Measurements from ENCODE around the gene DDX42. TPM values are rescaled to one million over a fixed set of nuclear protein-coding genes. Genes with fewer than 3 reads are reported as not detected.

The DDX42 gene
- total and polyA plus RNA-seq, 12 donors = 45.0 to 109 (median 85.2) TPM

DNA sequence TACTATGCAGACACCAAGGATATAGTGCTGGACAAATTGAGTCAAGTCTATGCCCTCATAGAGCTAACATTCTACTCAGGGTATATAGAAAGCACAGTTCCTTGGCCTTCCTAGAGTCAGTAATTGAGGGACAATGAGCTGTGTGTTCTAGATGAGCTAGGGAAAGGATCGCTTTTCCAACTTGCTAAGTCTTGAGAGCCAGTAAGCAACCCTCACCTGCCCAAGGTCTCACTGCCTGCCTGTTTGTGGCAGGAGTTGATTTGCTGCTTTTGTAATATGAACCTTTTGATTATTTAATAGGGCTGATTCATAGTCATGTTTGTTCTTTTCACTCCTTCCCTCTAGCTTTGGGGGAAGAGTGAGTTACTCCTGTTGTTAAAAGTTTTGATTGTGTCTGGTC lies 6.5 kb downstream of the DDX42 start:
- TF ChIP-seq, protein P1, sequence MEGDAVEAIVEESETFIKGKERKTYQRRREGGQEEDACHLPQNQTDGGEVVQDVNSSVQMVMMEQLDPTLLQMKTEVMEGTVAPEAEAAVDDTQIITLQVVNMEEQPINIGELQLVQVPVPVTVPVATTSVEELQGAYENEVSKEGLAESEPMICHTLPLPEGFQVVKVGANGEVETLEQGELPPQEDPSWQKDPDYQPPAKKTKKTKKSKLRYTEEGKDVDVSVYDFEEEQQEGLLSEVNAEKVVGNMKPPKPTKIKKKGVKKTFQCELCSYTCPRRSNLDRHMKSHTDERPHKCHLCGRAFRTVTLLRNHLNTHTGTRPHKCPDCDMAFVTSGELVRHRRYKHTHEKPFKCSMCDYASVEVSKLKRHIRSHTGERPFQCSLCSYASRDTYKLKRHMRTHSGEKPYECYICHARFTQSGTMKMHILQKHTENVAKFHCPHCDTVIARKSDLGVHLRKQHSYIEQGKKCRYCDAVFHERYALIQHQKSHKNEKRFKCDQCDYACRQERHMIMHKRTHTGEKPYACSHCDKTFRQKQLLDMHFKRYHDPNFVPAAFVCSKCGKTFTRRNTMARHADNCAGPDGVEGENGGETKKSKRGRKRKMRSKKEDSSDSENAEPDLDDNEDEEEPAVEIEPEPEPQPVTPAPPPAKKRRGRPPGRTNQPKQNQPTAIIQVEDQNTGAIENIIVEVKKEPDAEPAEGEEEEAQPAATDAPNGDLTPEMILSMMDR (IDR thresholded peaks at IDR 0.05) = no peak
- TF ChIP-seq POLR2A (IDR thresholded peaks at IDR 0.05) = peak in 1 of 2 donors; percentile 45
- H3K27me3 ChIP-seq = no peaks in the 10 kb centered on the region
- intact Hi-C loops (cut with DNase I) = no loop called here
- DNase-seq = peak in 5 of 7 donors; percentile 37 to 57 (median 44)
- no peak overlapping the region for H3K4me3 ChIP-seq
- H3K27ac ChIP-seq = peak overlapping the region in 4 of 5 donors; percentile 29 to 66 (median 46)
- WGBS, 4 donors = 46 to 56% (median 50%) methylated on average over 1 of the region's 1 CpG
- H3K9me3 ChIP-seq (replicated peaks in 1 of 3) = no peaks in the 10 kb centered on the region
- peaks cover 0 to 13% of the 10 kb centered on the region in 2 donors for H3K36me3 ChIP-seq (replicated peaks in 1 of 2)
- H3K4me1 ChIP-seq (replicated peaks in 1 of 2) = peaks cover 5 to 67% of the 10 kb centered on the region in 2 donors

DNA sequence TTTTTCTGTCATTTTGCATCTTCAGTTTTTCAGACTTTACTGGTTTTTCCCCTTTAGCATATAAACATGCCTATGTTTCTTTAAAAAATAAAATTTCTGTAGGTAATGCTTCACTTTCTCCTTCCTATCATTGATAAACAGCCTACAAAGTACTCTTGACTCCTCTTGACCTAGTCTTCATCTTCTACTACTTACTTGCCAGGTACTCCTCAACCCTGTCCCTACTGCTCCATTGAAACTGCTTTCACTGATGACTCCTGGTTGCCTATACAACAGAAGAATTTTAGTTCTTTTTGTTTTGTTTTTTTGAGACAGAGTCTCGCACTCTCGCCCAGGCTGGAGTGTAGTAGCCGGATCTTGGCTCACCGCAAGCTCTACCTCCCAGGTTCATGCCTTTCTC lies 7.0 kb downstream of the DDX42 start:
- 93 to 97% (median 97%) methylated on average over 4 of the region's 4 CpGs for WGBS, 4 donors
- H3K4me1 ChIP-seq (replicated peaks in 1 of 2) = peaks cover 2 to 67% of the 10 kb centered on the region in 2 donors
- H3K36me3 ChIP-seq (replicated peaks in 1 of 2) = peaks cover 0 to 13% of the 10 kb centered on the region in 2 donors

DNA sequence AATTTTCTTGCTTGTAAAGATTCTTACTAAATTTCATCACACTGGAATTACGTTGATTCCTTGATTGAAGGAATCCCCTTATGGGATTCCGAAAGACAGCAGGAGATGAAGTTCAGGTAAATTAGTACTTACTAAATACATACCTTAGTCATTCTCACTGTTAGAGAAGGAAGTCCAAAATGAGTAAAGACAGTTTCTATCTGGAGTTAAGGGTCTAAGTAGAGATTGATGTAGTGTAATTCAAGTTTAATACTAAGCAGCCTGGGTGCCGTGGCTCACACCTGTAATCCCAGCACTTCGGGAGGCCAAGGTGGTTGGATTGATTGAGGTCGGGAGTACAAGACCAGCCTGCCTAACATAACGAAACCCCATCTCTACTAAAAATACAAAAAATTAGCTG lies 9.6 kb downstream of the DDX42 start:
- DNase-seq = no peak
- H3K36me3 ChIP-seq (replicated peaks in 1 of 2) = peaks cover 0 to 20% of the 10 kb centered on the region in 2 donors
- no peaks in the 10 kb centered on the region for H3K9me3 ChIP-seq (replicated peaks in 1 of 3)
- no peak overlapping the region for H3K4me3 ChIP-seq
- no peak for TF ChIP-seq POLR2A (IDR thresholded peaks at IDR 0.05)
- TF ChIP-seq, protein P1 (IDR thresholded peaks at IDR 0.05) = no peak
- no peaks in the 10 kb centered on the region for H3K27me3 ChIP-seq
- intact Hi-C loops (cut with DNase I) = no loop called here
- 75 to 92% (median 83%) methylated on average over 6 of the region's 6 CpGs for WGBS, 4 donors
- peaks cover 0 to 60% of the 10 kb centered on the region in 2 donors for H3K4me1 ChIP-seq (replicated peaks in 1 of 2)
- H3K27ac ChIP-seq = no peak overlapping the region

More for the DNA sequence above, 7.0 kb downstream of the DDX42 start:
- Histone ChIP-seq H3K9me3 (replicated peaks in 1 of 3) (no peaks in the 10 kb centered on the region), H3K27me3 (no peaks in the 10 kb centered on the region), H3K4me3 (no peak overlapping the region), H3K27ac (peak overlapping the region in 3 of 5 donors; percentile 13 to 58 (median 29))
- no peak for DNase-seq
- no peak for TF ChIP-seq POLR2A (IDR thresholded peaks at IDR 0.05)
- TF ChIP-seq, protein P1 (IDR thresholded peaks at IDR 0.05) = no peak
- intact Hi-C loops (cut with DNase I) = no loop called here

DNA sequence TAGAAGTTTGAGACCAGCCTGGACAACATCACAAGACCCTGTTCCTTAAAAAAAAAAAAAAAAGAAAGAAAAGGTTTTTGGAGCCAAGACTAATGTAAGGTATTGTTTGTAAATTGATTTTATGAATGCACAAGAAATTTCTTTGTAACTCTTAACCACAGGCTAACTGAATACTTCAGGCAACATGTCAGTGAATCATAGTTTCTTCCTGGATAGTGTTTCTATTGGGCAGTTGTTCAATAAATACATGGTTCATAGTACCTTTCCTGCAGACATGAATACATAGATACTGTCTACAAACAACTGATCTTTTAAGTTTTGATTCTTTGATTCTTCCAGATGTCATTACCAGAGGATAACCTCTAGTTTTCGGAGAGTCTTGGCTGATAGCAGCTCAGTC lies 11.6 kb downstream of the DDX42 start:
- Histone ChIP-seq H3K4me1 (replicated peaks in 1 of 2) (peaks cover 0 to 48% of the 10 kb centered on the region in 2 donors), H3K9me3 (replicated peaks in 1 of 3) (no peaks in the 10 kb centered on the region), H3K36me3 (replicated peaks in 1 of 2) (peaks cover 0 to 35% of the 10 kb centered on the region in 2 donors), H3K27me3 (no peaks in the 10 kb centered on the region), H3K4me3 (no peak overlapping the region), H3K27ac (peak overlapping the region in 1 of 5 donors; percentile 31)
- 74 to 95% (median 90%) methylated on average over 1 of the region's 1 CpG for WGBS, 4 donors
- intact Hi-C loops (cut with DNase I) = no loop called here
- DNase-seq = no peak
- TF ChIP-seq, protein P1 (IDR thresholded peaks at IDR 0.05) = no peak
- TF ChIP-seq POLR2A (IDR thresholded peaks at IDR 0.05) = no peak
